ENCODE measurements around the gene AQP1. TPM values are rescaled to one million over a fixed set of nuclear protein-coding genes. Genes with fewer than 3 reads are reported as not detected.

AQP1 gene
- total RNA-seq, 1 donor from 2014 or later: 243 TPM

GRCh38 chr7:30877993-30878392 lies 33.7 kb upstream of the AQP1 start:
- H3K9me3 ChIP-seq: no peaks in the 10 kb centered on the region
- H3K36me3 ChIP-seq: peaks cover 0 to 3% of the 10 kb centered on the region in 2 donors
- H3K27me3 ChIP-seq: no peaks in the 10 kb centered on the region
- no peaks in the 10 kb centered on the region for H3K4me1 ChIP-seq
- intact Hi-C loops (cut with DNase I): no loop called here
- H3K27ac ChIP-seq: no peak overlapping the region
- TF ChIP-seq CTCF (IDR thresholded peaks at IDR 0.05) (no peak), POLR2AphosphoS5 (IDR thresholded peaks at IDR 0.05; ENCODE audit: insufficient read depth in 1 of 2, low read depth in 1 of 2) (no peak), POLR2A (IDR thresholded peaks at IDR 0.05) (no peak)
- H3K4me3 ChIP-seq: no peak overlapping the region
- DNase-seq (ENCODE audit: extremely low spot score in 2 of 2): no peak

- Histone ChIP-seq H3K9me3 (no peaks in the 10 kb centered on the region), H3K36me3 (no peaks in the 10 kb centered on the region), H3K4me3 (no peak overlapping the region), H3K27ac (no peak overlapping the region), H3K27me3 (no peaks in the 10 kb centered on the region), H3K4me1 (no peaks in the 10 kb centered on the region)
- TF ChIP-seq POLR2AphosphoS5 (IDR thresholded peaks at IDR 0.05; ENCODE audit: insufficient read depth in 1 of 2, low read depth in 1 of 2): no peak
- no peak for TF ChIP-seq POLR2A (IDR thresholded peaks at IDR 0.05)
- TF ChIP-seq CTCF (IDR thresholded peaks at IDR 0.05): no peak
- no peak for DNase-seq (ENCODE audit: extremely low spot score in 2 of 2)
- intact Hi-C loops (cut with DNase I): no loop called here
Measured at GRCh38 chr7:30879139-30880124, 32.2 kb upstream of the AQP1 start.

GRCh38 chr7:30880125-30880720 lies 31.4 kb upstream of the AQP1 start:
- Histone ChIP-seq H3K27me3 (no peaks in the 10 kb centered on the region), H3K4me3 (no peak overlapping the region), H3K27ac (no peak overlapping the region), H3K36me3 (no peaks in the 10 kb centered on the region), H3K9me3 (no peaks in the 10 kb centered on the region), H3K4me1 (no peaks in the 10 kb centered on the region)
- TF ChIP-seq POLR2A (IDR thresholded peaks at IDR 0.05): no peak
- no peak for TF ChIP-seq POLR2AphosphoS5 (IDR thresholded peaks at IDR 0.05; ENCODE audit: insufficient read depth in 1 of 2, low read depth in 1 of 2)
- TF ChIP-seq CTCF (IDR thresholded peaks at IDR 0.05): no peak
- intact Hi-C loops (cut with DNase I): no loop called here
- DNase-seq (ENCODE audit: extremely low spot score in 2 of 2): no peak

- Histone ChIP-seq H3K27me3 (no peaks in the 10 kb centered on the region), H3K4me3 (no peak overlapping the region), H3K27ac (no peak overlapping the region), H3K36me3 (no peaks in the 10 kb centered on the region), H3K4me1 (no peaks in the 10 kb centered on the region), H3K9me3 (no peaks in the 10 kb centered on the region)
- no peak for TF ChIP-seq POLR2AphosphoS5 (IDR thresholded peaks at IDR 0.05; ENCODE audit: insufficient read depth in 1 of 2, low read depth in 1 of 2)
- no peak for TF ChIP-seq POLR2A (IDR thresholded peaks at IDR 0.05)
- no peak for TF ChIP-seq CTCF (IDR thresholded peaks at IDR 0.05)
- intact Hi-C loops (cut with DNase I): no loop called here
- DNase-seq (ENCODE audit: extremely low spot score in 2 of 2): no peak
Measured at GRCh38 chr7:30880941-30881340, 30.7 kb upstream of the AQP1 start.

GRCh38 chr7:30881448-30881847 lies 30.2 kb upstream of the AQP1 start:
- no peak overlapping the region for H3K4me3 ChIP-seq
- no peaks in the 10 kb centered on the region for H3K4me1 ChIP-seq
- H3K27me3 ChIP-seq: no peaks in the 10 kb centered on the region
- H3K9me3 ChIP-seq: no peaks in the 10 kb centered on the region
- TF ChIP-seq CTCF (IDR thresholded peaks at IDR 0.05) (no peak), POLR2A (IDR thresholded peaks at IDR 0.05) (no peak), POLR2AphosphoS5 (IDR thresholded peaks at IDR 0.05; ENCODE audit: insufficient read depth in 1 of 2, low read depth in 1 of 2) (no peak)
- no peaks in the 10 kb centered on the region for H3K36me3 ChIP-seq
- intact Hi-C loops (cut with DNase I): no loop called here
- no peak overlapping the region for H3K27ac ChIP-seq
- no peak for DNase-seq (ENCODE audit: extremely low spot score in 2 of 2)
